ENCODE results near the gene UGGT2.

UGGT2 gene

DNA sequence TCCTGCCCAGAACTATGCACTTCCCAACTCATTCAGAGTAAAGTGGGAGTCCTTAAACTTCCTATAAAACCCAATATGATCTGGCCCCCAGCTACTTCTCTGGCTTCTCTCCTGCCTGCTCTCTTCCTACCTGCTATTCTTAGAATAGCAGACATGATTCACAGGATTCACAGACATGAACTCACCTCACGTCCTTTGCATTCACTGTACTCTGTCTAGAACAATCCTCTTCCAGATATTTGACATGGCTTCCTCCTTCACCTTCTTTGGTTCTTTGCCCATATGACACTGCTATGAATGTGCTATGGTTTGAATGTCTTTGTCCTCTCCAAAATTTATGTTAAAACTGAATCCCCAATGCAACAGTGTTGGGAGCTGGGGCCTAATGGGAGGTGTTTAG is 154.9 kb downstream of the UGGT2 start:
- DNase-seq (ENCODE audit: low read depth) = no peak
- no peak overlapping the region for H3K4me3 ChIP-seq (ENCODE audit: low read depth, low read length)
- TF ChIP-seq, protein P1, sequence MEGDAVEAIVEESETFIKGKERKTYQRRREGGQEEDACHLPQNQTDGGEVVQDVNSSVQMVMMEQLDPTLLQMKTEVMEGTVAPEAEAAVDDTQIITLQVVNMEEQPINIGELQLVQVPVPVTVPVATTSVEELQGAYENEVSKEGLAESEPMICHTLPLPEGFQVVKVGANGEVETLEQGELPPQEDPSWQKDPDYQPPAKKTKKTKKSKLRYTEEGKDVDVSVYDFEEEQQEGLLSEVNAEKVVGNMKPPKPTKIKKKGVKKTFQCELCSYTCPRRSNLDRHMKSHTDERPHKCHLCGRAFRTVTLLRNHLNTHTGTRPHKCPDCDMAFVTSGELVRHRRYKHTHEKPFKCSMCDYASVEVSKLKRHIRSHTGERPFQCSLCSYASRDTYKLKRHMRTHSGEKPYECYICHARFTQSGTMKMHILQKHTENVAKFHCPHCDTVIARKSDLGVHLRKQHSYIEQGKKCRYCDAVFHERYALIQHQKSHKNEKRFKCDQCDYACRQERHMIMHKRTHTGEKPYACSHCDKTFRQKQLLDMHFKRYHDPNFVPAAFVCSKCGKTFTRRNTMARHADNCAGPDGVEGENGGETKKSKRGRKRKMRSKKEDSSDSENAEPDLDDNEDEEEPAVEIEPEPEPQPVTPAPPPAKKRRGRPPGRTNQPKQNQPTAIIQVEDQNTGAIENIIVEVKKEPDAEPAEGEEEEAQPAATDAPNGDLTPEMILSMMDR (IDR thresholded peaks at IDR 0.05; ENCODE audit: insufficient read depth, low read depth, low read length, missing control alignments) = no peak

DNA sequence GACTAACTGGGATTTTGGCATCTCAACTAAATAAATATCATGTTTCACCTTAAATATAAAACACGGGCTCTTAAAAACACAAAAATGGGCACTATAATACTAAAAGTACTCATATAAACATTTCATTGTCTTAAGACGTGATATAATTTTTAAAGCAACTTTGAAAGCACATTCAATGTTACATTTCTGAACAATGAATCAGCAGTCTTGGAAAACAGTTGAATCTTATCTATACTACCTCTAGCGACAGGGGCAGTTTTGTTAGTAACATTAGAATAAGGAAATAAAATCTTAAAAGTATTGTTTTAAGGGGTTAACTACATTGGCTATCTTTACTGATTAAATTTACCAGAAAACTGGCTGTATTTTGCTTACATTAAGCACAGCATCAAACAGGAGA is 156.9 kb downstream of the UGGT2 start:
- no peak for DNase-seq (ENCODE audit: low read depth)
- TF ChIP-seq, protein P1 (IDR thresholded peaks at IDR 0.05; ENCODE audit: insufficient read depth, low read depth, low read length, missing control alignments) = no peak
- H3K4me3 ChIP-seq (ENCODE audit: low read depth, low read length) = no peak overlapping the region

DNA sequence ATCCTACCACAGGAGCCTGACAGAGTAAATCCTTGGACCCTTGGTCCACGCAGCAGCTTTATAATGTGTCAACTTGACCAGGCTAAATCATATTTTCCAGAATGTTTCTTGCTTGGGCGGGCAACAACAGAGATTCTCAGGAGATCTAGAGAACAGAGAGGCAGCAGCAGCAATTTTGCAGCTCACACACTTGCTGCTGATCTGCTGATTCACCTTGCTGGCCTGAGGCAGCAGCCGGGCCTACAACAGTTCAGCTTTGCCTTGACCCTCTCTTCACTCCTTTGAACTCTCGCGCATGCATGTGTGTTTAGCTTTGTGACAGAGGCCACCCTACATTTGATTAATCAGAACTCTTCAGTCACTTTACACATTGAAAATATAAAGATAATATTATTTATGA is 159.3 kb downstream of the UGGT2 start:
- TF ChIP-seq, protein P1 (IDR thresholded peaks at IDR 0.05; ENCODE audit: insufficient read depth, low read depth, low read length, missing control alignments) = no peak
- no peak for DNase-seq (ENCODE audit: low read depth)
- no peak overlapping the region for H3K4me3 ChIP-seq (ENCODE audit: low read depth, low read length)

DNA sequence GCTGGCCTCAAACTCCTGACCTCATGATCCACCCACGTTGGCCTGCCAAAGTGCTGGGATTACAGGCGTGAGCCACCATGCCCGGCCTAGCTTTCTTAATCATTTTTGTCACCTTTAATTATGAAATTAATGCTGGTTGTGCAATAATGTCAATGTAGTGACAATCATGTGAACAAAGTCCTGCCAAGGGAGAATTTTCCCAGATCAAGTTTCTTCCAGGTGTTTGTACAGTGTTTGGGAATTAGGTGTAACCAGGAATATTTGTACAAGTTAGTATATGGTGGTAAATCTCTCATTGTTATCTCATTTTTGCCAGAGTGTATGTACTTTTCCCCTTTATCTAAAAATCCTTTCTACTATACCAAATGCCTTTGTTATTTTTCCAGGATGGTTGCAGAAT is 171.1 kb downstream of the UGGT2 start:
- TF ChIP-seq, protein P1 (IDR thresholded peaks at IDR 0.05; ENCODE audit: insufficient read depth, low read depth, low read length, missing control alignments) = no peak
- DNase-seq (ENCODE audit: low read depth) = no peak
- H3K4me3 ChIP-seq (ENCODE audit: low read depth, low read length) = no peak overlapping the region

DNA sequence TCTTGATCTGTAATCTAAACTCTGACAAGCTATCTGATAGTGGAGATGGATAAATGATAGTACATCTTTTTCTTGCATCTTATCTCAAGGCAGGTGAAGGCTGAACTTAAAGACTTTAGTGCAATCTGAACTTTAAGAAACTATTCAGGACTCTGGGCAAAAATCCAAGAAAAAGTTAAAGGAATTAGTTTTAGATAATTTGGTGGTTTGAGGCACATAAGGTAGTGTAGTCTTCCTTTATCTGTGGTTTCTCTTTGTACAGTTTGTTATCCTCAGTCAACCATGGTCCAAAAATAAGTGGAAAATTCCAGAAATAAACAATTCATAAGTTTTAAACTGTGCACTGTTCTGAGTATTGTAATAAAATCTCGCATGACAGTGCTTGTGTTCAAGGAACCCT is 172.9 kb downstream of the UGGT2 start:
- TF ChIP-seq, protein P1 (IDR thresholded peaks at IDR 0.05; ENCODE audit: insufficient read depth, low read depth, low read length, missing control alignments) = no peak
- no peak overlapping the region for H3K4me3 ChIP-seq (ENCODE audit: low read depth, low read length)
- DNase-seq (ENCODE audit: low read depth) = no peak

DNA sequence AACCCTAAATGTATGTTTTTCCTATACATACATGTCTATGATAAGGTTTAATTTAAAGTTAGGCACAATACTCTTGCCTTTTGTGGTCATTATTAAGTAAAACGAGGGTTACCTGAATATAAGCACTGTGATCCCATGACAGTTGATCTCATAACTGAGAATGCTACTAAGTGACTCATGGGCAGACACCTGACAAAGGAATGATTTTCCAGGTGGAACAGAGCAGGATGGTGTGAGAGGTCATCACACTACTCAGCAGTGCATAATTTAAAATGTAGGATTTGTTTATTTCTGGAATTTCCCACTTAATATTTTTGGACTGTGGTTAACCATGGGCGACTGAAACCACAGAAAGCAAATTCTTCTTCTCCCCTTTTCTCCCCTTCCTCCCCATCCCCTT is 178.9 kb downstream of the UGGT2 start:
- TF ChIP-seq, protein P1 (IDR thresholded peaks at IDR 0.05; ENCODE audit: insufficient read depth, low read depth, low read length, missing control alignments) = no peak
- no peak for DNase-seq (ENCODE audit: low read depth)
- H3K4me3 ChIP-seq (ENCODE audit: low read depth, low read length) = no peak overlapping the region

DNA sequence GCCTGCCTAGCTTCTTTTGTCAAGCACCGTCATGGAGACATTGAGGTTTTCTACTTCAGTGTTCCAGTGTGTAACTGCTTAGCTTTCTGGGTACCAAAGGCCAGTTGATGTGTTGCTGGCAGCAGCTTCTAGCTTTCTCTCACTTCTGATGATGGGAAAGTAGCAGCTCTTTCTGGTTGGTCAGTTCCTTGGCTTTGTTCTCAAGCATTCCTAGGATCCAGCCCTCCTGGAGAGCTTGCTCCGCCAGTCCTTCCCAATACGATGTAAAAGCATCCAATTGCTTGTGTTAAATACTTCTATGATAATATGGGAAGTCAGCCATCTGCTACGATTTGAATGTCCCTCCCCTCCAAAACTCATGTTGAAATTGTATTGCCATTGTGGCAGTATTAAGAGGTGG is 182.8 kb downstream of the UGGT2 start:
- no peak for DNase-seq (ENCODE audit: low read depth)
- TF ChIP-seq, protein P1 (IDR thresholded peaks at IDR 0.05; ENCODE audit: insufficient read depth, low read depth, low read length, missing control alignments) = no peak
- no peak overlapping the region for H3K4me3 ChIP-seq (ENCODE audit: low read depth, low read length)

Data from GM12865 (cell line).